HG02852 (cell line): ENCODE measurements around the gene GCSAM.
"Not testable (repeated sequence)": the region's sequence is repeated elsewhere in the genome, so short reads cannot be mapped to it uniquely, and the experiment has no call there.

Experiments
- ATAC-seq: cut with Tn5 transposase; IDR thresholded peaks from one replicate; pipeline ENCODE4 v1.9.1; 2021; ENCODE audit warnings: mild to moderate bottlenecking, moderate library complexity; ENCODE audit not compliant: unreplicated experiment

GCSAM gene

GRCh38 chr3:112074616-112075497 is 58.2 kb downstream of the GCSAM start:
- peak; percentile 89 for ATAC-seq

- ATAC-seq = no peak
These were observed 59.0 kb downstream of the GCSAM start for GRCh38 chr3:112074006-112074405.

- ATAC-seq = not testable (repeated sequence)
These were observed 60.5 kb downstream of the GCSAM start for GRCh38 chr3:112072387-112073060.
